NB4 (cell line): ENCODE data around the gene AFF3.

Experiments
- DNase-seq: peaks from one replicate; pipeline ENCODE4 v3.0.0; 2010; ENCODE audit warnings: low read depth
- H3K4me3 ChIP-seq: one replicate; pipeline ENCODE4 v1.5.1; 2011; ENCODE audit warnings: mild to moderate bottlenecking, low read depth, low read length, moderate library complexity
- MAX ChIP-seq: IDR thresholded peaks from 2 replicates; pipeline ENCODE4 v1.6.1; 2011; ENCODE audit warnings: low read depth, low read length
- MYC ChIP-seq: IDR thresholded peaks from 2 replicates; pipeline ENCODE4 v1.6.1; 2011; ENCODE audit warnings: low read depth, low read length
- POLR2A ChIP-seq: IDR thresholded peaks from 2 replicates; pipeline ENCODE4 v1.6.1; 2011; ENCODE audit warnings: mild to moderate bottlenecking; ENCODE audit not compliant: insufficient read length; ENCODE audit errors: extremely low read depth
- TF ChIP-seq, protein P1 (sequence below): IDR thresholded peaks from one replicate; pipeline ENCODE4 v1.5.1; 2012; ENCODE audit warnings: low read depth, low read length

AFF3 gene

DNA sequence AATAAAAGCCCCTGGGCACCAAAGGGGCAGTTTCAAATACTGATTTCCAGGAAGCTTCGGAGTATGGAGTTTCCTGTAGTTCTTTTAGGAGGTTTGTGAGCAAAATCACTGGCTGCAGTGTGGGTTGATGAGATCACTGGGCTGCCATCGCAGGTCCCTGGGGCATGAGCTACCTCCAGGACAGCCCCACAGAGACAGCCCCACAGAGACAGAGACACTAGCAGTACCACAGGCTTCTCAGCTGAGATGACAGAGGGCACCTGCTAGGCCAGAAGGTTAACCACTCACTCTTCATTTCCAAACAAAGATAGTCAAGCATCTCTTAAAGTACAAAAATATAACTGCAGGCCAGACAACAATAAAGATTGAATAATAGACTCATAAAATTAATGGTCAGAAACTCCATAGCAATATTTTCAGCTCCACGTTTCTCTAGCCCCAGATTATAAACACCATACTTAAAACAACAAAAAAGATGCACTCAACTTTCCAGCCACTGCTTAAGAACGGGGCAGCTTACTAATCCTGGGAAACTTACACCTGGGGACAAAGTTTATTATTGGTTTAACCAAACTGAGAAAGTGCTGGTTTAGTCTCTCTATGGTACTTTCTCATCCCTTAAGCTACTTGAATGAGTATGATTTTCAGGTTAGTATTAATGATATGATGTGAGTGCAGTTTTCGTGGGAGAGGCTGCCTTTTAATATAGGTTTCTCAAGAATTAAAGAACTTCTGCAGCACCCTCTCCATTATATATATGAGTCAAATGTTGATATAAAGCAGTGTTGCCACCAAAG, 11.6 kb downstream of the AFF3 start:
- H3K4me3 ChIP-seq: no peak overlapping the region
- TF ChIP-seq MAX: no peak
- no peak for TF ChIP-seq MYC
- TF ChIP-seq POLR2A: no peak
- TF ChIP-seq, protein P1, sequence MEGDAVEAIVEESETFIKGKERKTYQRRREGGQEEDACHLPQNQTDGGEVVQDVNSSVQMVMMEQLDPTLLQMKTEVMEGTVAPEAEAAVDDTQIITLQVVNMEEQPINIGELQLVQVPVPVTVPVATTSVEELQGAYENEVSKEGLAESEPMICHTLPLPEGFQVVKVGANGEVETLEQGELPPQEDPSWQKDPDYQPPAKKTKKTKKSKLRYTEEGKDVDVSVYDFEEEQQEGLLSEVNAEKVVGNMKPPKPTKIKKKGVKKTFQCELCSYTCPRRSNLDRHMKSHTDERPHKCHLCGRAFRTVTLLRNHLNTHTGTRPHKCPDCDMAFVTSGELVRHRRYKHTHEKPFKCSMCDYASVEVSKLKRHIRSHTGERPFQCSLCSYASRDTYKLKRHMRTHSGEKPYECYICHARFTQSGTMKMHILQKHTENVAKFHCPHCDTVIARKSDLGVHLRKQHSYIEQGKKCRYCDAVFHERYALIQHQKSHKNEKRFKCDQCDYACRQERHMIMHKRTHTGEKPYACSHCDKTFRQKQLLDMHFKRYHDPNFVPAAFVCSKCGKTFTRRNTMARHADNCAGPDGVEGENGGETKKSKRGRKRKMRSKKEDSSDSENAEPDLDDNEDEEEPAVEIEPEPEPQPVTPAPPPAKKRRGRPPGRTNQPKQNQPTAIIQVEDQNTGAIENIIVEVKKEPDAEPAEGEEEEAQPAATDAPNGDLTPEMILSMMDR: no peak
- DNase-seq: no peak

DNA sequence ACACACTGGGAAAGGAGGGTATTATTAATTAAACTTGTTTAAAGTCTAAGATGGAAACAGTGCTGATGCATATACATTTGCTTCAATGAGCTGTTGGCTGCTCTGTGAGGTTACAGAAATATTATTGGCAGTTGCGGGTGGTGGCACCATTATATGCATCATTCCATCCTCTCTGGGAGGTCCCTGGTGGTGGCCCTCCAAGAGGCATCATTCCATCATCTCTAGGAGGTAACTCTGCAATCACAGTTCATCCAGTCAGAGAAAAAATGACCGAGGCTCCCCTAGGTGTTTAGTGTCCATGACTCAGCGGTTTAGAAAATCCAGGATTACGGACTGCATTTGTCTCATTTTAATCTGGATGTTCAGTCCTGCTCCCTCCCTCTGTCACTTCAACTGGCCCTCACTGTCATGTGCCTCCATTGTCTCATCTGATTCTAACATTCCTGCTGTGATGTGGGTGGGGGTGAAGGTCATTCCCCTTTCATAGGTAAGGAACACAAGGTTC, 15.4 kb downstream of the AFF3 start:
- TF ChIP-seq POLR2A (no peak), MAX (no peak), MYC (no peak)
- TF ChIP-seq, protein P1: no peak
- no peak overlapping the region for H3K4me3 ChIP-seq
- DNase-seq: no peak

GRCh38 chr2:100126201-100126600, 16.2 kb downstream of the AFF3 start:
- no peak for DNase-seq
- TF ChIP-seq, protein P1: no peak
- TF ChIP-seq MYC (no peak), POLR2A (no peak), MAX (no peak)
- H3K4me3 ChIP-seq: no peak overlapping the region

DNA sequence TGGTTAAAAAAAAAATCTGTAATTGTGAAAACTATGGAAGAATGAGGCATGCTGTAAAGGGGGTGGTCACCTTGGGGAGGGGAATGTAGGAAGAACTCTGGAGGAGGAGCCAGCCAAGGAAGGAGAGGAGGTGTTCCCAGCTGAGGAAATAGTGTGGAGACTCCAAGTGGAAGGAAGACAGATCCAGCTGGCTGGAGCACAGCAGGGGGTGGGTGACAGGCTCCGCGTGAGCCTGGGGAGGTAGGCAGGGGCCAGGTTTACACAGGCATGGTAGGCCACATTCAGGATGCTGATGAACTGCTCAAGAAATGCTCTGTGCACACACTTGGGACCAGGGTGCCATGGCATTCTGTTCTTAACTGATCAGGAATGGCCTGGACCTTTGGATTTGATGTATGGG, 16.8 kb downstream of the AFF3 start:
- no peak for DNase-seq
- H3K4me3 ChIP-seq: no peak overlapping the region
- TF ChIP-seq MAX: no peak
- no peak for TF ChIP-seq MYC

- TF ChIP-seq POLR2A (no peak), MAX (no peak), MYC (no peak)
- TF ChIP-seq, protein P1: no peak
- DNase-seq: no peak
- no peak overlapping the region for H3K4me3 ChIP-seq
Measured at GRCh38 chr2:100124761-100125160, 17.6 kb downstream of the AFF3 start.

GRCh38 chr2:100121124-100121718, 21.2 kb downstream of the AFF3 start:
- TF ChIP-seq MAX: no peak
- no peak for TF ChIP-seq POLR2A
- TF ChIP-seq MYC: no peak
- TF ChIP-seq, protein P1: no peak
- no peak overlapping the region for H3K4me3 ChIP-seq
- DNase-seq: no peak
